GM12892 (cell line): ENCODE data around the gene GAL3ST1.

ENCODE experiments used
- POLR2A ChIP-seq: IDR thresholded peaks from 2 replicates; pipeline ENCODE4 v1.6.1; 2011; ENCODE audit warnings: low read depth, low read length, control low read depth
- TAF1 ChIP-seq: IDR thresholded peaks from 2 replicates; pipeline ENCODE4 v1.6.1; 2011; ENCODE audit warnings: low read depth, mild to moderate bottlenecking, control low read depth, low read length, borderline replicate concordance

GRCh38 chr22:30580896-30581295, 6.4 kb upstream of the GAL3ST1 start:
- TF ChIP-seq TAF1 (no peak), POLR2A (no peak)
